Measurements from ENCODE around the gene ATP8B1. TPM values are rescaled to one million over a fixed set of nuclear protein-coding genes. Genes with fewer than 3 reads are reported as not detected.
A peak's percentile ranks its signal among the peaks of the same experiment; 100 is the strongest.

The ATP8B1 gene
- total RNA-seq, 1 experiment from 2014 or later, result 0.90 TPM

DNA sequence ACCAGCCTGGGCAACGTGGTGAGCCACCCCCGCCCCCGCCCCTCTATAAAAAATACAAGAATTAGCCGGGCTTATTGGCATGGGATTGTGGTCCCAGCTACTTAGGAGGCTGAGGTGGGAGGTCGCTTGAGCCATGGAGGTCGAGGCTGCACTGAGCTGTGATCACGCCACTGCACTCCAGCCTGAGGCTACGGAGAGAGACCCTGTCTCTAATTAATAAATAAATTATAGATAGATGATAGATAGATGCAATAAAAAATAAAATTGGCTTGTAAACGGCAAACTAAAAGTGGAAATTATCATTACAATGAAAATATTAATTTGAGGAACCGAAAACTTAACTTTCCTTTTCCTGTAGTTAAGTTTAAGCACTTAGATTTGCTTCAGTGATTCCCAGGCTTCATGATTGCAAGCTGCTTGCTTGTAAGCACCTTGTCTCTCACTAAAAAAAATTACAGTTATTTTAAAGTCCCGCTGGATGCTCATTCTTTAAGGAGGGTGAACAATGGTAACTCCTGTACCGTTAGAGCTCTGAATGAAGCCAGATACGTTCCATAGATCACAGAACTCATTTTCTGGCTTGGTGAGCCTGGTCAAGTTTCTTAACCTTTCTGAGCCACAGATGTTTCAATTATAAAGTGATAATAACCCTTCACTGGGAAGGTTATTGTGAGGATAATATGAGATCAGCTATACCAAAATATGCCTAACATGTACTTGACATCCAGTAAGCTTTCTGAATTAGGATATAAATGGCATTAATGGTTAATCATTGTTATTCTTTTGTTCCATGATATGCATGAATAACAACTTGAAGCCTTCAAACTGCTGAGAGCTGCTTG is 172.1 kb downstream of the ATP8B1 start:
- DNase-seq (ENCODE audit: low read depth, low spot score), result no peak
- in situ Hi-C loops (cut with HindIII; ENCODE audit: low pct_unique_long_range_greater_than_20kb, low sequenced_read_pairs), result no loop called here

DNA sequence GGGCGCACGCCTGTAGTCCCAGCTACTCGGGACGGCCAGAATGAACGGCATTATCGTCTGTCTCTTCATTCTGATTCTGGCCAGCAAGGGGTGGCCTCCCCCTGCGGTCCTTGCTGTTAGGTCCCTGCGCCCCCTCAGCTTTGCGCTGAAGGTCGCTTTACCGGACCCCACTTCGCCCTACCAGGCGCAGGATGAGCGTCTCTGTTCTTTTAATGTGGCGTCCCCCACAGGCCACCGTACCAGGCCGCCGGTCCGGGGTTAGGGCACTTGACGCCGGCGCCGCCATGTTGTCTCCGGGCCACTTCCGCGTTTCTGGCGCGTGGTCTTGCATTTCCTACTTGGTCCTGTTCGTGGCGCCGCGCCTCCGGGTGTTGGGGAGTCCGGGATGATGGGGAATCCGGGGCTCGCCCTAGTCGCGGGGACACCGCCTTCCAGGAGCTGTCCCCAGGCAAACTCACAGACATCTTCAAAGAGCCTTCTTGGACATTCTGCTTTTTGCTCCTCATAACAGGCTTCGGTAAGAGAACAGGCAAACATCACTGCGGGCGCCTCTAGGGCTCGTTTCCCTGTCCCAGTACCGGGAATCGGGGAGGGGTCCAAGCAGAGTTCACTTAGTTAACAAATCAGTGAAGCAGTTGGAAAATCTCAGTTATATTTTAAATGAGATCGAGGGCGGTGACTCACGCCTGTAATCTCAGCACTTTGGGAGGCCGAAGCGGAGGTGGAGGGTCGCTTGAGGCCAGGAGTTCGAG is 172.9 kb downstream of the ATP8B1 start:
- in situ Hi-C loops (cut with HindIII; ENCODE audit: low pct_unique_long_range_greater_than_20kb, low sequenced_read_pairs), result no loop called here
- peak; percentile 92 for DNase-seq (ENCODE audit: low read depth, low spot score)

DNA sequence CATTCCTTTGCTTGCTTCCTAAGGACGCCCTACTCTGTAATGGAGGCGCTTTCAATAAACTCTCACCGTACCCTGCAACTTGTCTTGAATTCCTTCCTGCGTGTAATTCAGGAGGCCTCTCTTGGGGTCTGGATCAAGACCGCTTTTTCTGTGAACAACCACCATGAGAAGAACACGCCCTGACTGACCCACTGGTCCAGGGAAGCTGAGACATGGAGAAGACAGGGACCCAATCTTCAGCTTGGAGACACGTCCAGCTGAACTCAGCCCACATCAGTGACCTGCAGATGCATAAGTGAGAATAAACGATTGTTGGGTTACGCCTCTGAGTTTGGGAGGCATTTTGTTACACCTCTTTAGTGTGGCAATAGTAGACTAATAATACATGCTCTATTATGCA is 173.7 kb downstream of the ATP8B1 start:
- in situ Hi-C loops (cut with HindIII; ENCODE audit: low pct_unique_long_range_greater_than_20kb, low sequenced_read_pairs), result no loop called here
- no peak for DNase-seq (ENCODE audit: low read depth, low spot score)

DNA sequence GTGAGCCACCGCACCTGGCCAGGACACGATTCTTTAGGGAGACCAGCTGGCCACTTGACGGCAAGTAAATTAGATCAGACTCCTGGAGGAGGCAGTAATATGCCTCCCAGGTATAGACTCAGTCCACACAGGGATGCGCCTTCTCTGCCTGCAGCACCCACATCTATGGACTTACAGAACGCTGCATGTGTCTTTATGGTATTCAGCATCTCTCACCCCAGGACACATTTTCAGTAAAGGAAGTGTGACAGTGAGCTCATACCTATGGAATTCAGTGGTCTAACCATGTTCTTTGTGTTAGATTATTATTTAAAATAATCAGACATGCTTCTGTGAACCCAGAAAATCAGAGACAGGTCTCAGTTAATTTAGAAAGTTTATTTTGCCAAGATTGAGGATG is 175.6 kb downstream of the ATP8B1 start:
- in situ Hi-C loops (cut with HindIII; ENCODE audit: low pct_unique_long_range_greater_than_20kb, low sequenced_read_pairs), result no loop called here
- no peak for DNase-seq (ENCODE audit: low read depth, low spot score)

DNA sequence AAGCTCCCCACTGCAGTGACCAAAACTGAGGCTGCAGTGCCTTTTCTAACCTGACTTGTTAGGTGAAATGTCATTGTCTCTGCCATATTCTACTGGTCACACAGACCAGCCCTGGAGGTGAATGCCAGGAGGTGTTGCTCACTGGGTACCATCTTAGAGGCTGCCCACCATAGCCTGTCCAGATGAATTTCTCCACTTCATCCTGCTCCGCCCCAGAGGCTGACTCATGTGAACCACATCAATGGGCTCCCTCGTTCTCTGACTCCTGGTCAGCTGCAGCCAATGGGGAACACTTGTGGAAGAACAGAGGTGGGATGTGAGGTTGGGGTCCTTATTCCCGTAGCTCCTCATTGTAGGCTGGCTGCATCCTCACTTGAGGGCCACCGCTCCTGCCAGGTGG is 178.1 kb downstream of the ATP8B1 start:
- in situ Hi-C loops (cut with HindIII; ENCODE audit: low pct_unique_long_range_greater_than_20kb, low sequenced_read_pairs), result no loop called here

DNA sequence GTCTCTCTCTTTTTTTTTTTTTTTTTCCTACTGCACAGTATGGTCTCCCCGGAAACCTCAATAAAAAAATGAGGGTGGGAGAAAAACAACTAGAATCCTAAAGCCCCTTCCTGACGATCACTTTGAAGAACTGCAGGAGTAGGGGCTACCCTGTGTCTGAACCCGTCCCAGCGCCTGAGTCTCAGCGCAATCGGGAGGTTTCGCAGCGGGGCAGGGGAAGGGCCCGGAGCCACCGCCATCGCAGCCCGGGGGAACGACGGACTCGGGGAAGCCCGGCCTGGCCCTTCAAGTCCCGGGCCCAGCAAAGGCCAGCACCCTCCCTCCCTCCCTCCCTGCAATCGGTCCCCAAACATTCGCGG is 181.9 kb downstream of the ATP8B1 start:
- in situ Hi-C loops (cut with HindIII; ENCODE audit: low pct_unique_long_range_greater_than_20kb, low sequenced_read_pairs), result no loop called here
- DNase-seq (ENCODE audit: low read depth, low spot score), result no peak

More for the DNA sequence above, 178.1 kb downstream of the ATP8B1 start:
- DNase-seq (ENCODE audit: low read depth, low spot score), result no peak

DNA sequence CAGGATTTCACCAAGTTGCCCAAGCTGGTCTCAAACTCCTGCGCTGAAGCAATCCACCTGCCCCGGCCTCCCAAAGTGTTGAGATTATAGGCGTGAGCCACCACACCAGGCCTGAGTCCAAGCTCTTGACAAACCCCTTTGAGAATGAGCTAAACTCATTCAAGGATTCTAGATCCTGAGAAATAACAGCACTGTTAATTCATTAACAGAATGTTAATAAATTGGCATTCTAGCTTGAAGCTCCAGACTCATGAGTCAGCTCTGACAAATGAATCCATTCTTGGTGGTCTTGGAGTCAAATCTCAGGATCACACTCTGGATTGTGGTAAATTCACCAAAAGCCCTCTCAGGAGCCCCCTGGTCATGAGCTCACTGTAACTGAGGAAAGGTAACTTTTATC is 183.2 kb downstream of the ATP8B1 start:
- no peak for DNase-seq (ENCODE audit: low read depth, low spot score)
- in situ Hi-C loops (cut with HindIII; ENCODE audit: low pct_unique_long_range_greater_than_20kb, low sequenced_read_pairs), result no loop called here

DNA sequence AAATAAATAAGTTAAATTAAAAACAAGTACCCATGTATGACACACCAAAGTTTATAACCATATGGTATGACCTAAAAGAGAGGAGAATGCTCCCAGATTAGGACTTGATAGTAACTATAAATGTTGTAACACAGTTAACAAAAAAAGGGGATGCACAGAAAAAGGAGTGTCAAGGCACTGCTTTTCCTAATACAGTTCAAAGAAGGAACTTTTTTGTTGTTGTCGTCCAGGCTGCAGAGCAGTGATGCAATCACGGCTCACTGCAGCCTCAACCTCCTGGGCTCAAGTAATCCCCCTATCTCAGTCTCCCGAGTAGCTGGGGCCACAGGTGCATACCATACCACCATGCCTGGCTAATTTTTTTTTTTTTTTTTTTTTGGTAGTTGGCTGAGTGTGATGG is 184.2 kb downstream of the ATP8B1 start:
- in situ Hi-C loops (cut with HindIII; ENCODE audit: low pct_unique_long_range_greater_than_20kb, low sequenced_read_pairs), result no loop called here
- DNase-seq (ENCODE audit: low read depth, low spot score), result no peak

DNA sequence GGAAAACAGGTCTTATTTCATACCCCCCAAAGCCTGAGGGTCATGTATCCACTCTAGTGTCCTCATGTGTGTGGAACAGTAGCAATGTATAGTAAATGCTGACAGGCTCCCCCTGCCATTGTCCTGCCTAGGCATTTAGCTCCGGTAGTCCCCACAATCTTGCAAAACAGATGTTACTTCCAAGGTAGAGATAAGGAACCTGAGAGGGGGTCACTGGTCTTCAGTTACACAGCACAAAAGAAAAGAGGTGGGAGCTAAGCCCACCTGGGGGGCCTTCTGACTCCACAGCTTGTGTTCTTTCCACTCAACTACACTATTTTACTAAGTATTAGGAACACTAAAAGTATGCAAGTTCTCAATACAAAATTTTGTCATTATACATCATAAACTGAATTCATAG is 199.2 kb downstream of the ATP8B1 start:
- DNase-seq (ENCODE audit: low read depth, low spot score), result no peak
- in situ Hi-C loops (cut with HindIII; ENCODE audit: low pct_unique_long_range_greater_than_20kb, low sequenced_read_pairs), result no loop called here

Small RNA genes lying within 50 kb of the gene (small RNA-seq; reads per million reads assigned to genes)
- 0 reads per million in 2 experiments for gene RNU6-742P

Other genes with a start within 250 kb of the ATP8B1 start
- gene FECH, start 216.6 kb downstream of the ATP8B1 start, total RNA-seq (2014; rRNA removed; shearing (Covaris generic)), result 38.2 and 41.7 TPM in 2 replicates
- 373 and 435 TPM in 2 replicates for gene NARS1, start 181.5 kb downstream of the ATP8B1 start, total RNA-seq (2014; rRNA removed; shearing (Covaris generic))
- 205 and 215 TPM in 2 replicates for gene NEDD4L, start 240.9 kb upstream of the ATP8B1 start, total RNA-seq (2014; rRNA removed; shearing (Covaris generic))